ENCODE measurements around the gene IL3RA.
"Not testable (repeated sequence)": the region's sequence is repeated elsewhere in the genome, so short reads cannot be mapped to it uniquely, and the experiment has no call there.

Gene IL3RA

DNA sequence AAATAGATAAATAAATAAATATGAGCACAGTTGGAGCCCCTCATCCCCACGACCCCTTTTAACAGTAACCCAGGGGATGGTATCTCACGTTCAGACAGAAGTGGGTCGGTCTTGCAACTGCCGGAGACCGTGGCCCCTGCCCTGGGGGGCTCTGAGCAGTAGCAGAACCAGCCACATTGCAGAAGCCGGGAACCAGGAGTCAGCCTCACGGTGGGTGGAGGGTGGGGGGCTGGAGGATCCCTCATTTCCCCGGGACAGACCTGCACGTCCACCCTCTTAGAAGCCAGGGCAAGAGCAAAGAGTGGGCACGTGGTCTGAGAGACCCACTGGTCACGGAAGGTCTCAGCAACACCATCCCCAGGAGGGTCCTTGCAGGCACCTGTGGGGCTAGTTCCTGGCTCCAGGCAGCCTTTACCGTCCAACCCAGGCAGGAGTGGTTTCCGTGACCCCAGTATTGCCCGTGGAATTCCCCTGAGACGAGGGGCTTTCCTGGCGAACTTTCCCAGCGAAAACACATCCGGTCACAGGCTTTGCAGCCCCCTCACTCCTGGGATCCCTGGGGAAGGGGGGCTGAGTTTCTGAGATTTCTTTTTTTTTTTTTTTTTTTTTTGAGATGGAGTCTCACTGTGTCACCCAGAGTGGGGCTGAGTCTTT, 8.8 kb upstream of the IL3RA start:
- no peak for DNase-seq (ENCODE audit: extremely low read depth in 1 of 2, low read depth in 1 of 2)

DNA sequence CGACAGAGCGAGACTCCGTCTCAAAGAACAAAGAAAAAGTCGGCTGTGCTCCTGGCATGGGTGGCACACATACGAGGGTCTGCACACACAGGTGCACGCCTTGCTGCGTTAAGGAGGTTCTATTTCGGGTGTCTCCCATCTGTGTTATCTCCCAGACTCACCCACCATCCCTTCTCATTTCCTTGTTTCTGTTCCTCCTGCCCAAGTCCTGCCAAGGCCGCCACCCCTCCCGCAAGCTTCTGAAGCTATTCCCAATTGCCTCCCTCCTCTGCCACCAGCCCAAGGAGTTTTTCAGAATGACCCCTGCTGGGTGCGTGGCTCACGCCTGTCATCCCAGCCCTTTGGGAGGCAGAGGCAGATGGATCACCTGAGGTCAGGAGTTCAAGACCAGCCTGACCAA, 6.0 kb upstream of the IL3RA start:
- no peak for DNase-seq (ENCODE audit: extremely low read depth in 1 of 2, low read depth in 1 of 2)

DNA sequence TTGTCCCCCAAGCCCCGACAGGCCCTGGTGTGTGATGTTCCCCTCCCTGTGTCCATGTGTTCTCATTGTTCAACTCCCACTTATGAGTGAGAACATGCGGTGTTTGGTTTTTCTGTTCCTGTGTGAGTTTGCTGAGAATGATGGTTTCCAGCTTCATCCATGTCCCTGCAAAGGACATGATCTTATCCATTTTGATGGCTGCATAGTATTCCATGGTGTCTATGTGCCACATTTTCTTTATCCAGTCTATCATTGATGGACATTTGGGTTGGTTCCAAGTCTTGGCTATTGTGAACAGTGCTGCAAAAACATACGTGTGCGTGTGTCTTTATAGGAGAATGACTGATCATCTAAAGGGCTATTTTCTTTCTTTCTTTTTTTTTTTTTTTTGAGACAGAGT, 4.2 kb upstream of the IL3RA start:
- DNase-seq (ENCODE audit: extremely low read depth in 1 of 2, low read depth in 1 of 2) = not testable (repeated sequence)

DNA sequence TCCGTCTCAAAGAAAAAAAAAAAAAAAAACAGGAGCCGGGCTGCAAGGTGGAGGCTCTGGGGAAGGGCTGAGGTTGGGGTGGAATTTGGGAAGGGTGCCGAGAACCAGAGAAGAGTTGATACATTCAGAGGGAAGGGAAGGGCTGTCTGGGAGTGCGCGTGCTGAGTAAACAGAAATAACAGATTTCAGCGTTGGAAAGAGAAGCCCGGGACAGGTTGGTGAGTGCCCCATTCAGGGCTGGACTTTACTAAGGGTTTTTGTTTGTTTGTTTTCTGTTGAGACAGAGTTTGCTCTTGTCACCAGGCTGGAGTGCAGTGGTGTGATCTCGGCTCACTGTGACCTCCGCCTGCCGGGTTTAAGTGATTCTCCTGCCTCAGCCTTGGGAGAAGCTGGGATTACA, 1.7 kb upstream of the IL3RA start:
- DNase-seq (ENCODE audit: extremely low read depth in 1 of 2, low read depth in 1 of 2) = no peak

DNA sequence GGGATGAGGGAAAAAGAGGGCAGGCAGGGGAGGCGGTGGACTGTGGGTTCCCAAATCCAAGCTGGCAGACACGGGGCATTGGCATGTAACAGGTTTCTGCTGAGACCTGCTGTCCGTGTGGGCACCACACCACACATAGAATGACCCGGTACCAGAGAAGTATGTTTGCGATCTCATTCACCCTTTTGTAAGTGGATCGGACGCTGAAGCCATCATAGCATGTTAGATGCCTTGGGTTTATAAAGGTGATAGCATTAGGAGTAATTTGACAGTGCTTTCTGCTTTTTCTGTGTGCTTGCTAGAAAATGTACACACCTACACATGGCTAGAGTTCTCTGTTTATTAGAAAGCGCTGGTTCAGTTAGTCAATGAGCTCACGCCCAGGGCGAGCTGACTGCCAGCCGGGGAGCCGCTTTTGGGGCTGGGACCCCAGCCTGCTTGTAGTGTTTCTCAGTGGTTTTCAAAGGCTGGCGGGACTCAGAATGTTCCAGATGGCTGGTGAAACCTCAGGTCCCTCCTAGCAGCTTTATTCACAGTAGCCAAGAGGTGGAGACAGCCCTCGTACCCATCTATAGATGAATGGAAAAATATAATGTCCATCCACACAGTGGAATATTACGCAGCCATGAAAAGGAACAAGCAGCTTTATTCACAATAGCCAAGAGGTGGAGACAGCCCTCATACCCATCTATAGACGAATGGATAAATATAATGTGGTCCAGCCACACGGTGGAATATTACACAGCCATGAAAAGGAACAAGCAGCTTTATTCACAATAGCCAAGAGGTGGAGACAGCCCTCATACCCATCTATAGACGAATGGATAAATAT, 579 bp downstream of the IL3RA start:
- DNase-seq (ENCODE audit: extremely low read depth in 1 of 2, low read depth in 1 of 2) = no peak

DNA sequence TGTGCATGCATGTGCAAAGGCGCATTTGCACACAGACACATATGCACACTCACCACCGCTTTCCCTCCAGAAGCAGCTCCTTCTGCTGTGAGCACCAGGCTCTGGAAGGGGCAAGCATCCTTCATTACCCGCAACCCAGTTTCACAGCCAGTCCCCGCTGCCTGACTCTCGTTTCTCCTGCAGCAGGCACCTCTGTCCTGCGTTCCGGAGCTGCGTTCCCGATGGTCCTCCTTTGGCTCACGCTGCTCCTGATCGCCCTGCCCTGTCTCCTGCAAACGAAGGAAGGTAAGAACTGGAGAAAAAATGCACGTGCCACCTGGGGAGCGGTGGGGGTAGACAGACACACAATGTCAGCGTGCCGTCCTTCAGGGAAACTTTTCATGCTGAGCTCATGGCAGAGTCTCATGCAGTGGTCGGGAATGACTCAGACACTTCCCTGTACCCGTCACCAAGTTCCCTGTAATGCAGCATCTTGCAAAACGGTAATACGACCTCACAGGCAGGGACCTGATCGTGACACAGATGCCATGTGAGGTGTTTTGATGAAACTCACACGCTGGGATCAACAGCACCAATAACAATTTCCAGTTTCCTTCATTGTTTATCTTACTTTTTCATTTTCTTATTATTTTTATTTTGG, 5.1 kb downstream of the IL3RA start:
- DNase-seq (ENCODE audit: extremely low read depth in 1 of 2, low read depth in 1 of 2) = no peak

DNA sequence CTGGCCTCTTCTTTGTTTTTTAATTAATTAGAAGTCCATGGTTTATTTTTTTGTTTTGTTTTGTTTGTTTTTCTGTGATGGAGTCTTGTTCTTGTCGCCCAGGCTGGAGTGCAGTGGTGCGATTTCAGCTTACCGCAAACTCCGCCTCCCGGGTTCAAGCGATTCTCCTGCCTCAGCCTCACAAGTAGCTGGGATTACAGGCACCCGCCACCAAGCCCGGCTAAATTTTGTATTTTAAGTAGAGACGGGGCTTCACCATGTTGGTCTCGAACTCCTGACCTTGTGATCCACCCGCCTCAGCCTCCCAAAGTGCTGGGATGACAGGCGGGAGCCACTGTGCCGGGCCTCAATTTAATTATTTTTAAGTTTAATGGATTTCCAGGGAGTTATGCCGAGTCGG, 13.0 kb downstream of the IL3RA start:
- DNase-seq (ENCODE audit: extremely low read depth in 1 of 2, low read depth in 1 of 2) = not testable (repeated sequence)

DNA sequence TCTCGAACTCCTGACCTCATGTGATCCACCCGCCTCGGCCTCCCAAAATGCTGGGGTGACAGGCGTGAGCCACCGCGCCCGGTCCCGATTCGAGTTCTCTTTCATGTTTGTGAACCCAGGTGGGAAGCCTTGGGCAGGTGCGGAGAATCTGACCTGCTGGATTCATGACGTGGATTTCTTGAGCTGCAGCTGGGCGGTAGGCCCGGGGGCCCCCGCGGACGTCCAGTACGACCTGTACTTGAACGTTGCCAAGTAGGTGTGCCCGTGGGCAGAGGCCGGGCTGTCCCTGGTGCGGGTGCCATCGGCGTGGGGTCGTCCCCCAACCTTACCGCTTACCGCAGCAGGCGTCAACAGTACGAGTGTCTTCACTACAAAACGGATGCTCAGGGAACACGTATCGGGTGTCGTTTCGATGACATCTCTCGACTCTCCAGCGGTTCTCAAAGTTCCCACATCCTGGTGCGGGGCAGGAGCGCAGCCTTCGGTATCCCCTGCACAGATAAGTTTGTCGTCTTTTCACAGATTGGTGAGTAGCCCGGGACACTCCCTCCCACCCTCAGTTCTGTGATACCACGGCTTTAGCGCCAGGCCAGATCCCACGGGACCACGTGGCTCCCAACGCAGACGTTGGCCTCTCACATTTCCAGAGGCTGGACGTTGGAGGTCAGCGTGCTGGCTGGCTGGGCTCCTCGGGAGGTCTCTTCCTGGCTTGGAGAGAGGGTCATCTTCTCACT, 15.6 kb downstream of the IL3RA start:
- DNase-seq (ENCODE audit: extremely low read depth in 1 of 2, low read depth in 1 of 2) = no peak

DNA sequence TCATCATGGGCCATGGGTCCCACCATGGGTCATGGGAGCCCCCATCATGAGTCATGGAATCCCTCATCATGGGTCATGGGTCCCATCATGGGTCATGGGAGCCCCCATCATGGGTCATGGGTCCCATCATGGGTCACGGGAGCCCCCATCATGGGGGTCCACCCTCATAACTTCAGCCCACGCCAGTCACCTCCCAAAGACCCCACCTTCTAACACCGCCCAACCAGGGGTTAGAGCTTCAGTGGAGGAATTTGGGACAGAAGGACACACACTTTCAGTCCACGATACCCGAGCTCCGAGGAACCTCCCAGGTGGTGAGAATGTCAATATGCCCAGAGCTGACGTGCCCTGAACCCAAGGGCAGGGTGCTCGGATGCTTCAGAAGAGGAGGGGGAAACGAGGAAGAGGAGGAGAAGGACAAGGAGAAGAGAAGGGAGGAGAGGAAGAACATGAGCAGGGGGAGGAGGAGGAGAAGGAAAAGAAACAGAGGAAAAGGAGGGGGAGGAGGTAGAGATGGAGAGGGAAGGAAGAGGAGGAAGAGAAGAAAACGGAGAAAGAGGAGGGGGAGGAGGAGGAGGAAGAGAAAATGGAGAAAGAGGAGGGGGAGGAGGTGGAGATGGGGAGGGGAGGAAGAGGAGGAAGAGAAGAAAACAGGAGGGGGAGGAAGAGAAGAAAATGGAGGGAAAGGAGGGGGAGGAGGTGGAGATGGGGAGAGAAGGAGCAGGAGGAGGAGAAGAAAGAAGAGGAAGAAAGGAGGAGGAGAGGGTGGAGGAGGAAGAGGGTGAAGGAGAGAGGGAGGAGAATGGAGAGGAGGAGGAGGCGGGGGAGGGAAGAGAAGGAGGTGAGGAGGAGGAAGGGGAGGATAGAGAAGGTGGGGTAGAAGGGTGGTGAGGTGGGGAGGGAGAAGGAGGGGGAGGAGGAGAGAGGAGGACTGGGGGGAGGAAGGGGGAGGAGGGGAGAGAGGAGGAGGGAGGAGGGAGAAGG, 17.7 kb downstream of the IL3RA start:
- no peak for DNase-seq (ENCODE audit: extremely low read depth in 1 of 2, low read depth in 1 of 2)

DNA sequence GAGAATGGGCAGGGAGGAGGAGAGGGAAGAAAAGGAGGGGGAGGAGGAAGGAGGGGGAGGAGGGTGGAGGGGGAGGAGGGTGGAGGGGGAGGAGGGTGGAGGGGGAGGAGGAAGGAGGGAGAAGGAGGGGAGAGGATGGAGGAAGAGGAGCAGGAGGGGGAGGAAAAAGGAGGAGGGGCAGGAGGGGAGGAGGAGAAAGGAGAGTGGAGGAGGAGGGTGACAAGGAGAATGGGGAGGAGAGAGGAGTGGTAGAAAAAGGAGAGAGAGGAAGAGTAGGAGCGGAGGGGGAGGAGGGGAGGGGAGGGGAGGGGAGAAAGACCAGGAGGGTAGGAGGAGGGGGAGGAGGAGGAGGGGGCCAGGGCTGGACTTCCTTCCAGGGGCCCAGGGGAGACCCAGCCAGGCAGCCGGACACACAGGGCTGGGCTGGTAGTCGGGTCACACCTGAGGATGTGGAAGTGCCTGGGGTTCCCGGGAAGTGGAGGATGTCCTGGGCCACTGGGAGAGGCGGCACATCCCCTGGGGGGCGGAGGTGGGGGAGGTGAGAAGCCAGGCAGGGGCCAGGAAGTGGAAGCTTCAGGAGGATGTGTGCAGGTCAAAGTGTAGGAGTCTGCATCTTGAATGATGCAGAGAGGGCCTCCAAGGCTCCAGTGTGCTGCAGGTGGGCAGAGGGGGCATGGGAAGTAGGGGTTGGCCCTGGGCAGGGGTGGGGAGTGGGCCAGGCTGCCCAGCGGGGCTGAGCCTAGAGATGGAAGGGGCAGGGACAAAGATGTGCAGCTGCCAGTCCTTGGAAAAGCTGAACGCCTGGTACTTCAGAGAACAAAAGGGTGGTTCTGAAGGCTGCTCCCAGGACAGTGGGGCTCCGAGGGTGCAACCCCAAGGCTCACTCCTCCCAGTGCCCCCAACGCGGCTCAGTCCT, 18.8 kb downstream of the IL3RA start:
- no peak for DNase-seq (ENCODE audit: extremely low read depth in 1 of 2, low read depth in 1 of 2)

DNA sequence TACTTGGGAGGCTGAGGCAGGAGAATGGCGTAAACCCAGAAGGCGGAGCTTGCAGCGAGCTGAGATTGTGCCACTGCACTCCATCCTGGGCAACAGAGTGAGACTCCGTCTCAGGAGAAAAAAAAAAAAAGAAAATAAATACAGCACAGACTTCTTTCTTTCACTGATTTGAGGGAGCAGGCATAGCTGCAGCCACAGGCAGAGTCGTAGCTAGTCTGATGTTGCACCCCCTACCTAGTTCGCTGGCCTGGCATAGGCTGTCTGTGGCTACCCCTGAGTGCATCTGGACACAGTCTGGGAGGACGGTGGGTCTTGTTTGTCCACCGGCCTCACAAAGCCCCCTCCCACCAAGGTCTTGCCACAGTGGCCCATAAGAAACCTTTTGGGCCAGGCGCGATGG, 21.4 kb downstream of the IL3RA start:
- DNase-seq (ENCODE audit: extremely low read depth in 1 of 2, low read depth in 1 of 2) = no peak

DNA sequence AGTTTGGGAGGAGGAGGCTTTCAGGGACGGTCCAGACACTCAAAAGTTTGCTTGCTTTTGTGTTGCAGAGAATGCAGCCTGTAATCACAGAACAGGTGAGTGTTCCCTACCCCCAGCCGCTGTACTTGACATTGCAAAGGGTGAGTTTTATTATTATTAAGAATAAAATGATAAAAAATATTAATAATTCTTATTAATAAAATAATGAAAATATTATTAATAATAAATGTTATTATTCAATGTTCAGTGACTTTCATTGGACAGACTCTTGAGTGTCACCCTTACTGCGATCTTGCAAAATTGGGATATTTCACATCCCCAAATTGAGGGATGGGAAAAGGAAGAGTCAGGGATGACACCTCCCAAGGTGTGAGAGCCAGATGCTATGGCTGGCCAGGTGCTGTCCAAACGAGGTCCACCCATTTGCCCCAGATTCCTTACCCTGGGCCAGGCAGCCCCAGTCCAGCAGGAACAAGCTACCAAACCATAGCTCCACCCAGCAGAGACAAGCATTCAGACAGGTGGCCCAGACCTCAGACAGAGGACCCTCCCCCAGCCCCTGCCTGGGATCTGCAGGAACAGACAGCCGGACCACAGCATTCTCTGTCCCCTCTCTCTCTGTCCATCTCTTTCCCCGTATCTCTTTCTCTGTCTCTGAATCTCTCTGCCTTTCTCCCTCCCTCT, 22.4 kb downstream of the IL3RA start:
- DNase-seq (ENCODE audit: extremely low read depth in 1 of 2, low read depth in 1 of 2) = no peak

DNA sequence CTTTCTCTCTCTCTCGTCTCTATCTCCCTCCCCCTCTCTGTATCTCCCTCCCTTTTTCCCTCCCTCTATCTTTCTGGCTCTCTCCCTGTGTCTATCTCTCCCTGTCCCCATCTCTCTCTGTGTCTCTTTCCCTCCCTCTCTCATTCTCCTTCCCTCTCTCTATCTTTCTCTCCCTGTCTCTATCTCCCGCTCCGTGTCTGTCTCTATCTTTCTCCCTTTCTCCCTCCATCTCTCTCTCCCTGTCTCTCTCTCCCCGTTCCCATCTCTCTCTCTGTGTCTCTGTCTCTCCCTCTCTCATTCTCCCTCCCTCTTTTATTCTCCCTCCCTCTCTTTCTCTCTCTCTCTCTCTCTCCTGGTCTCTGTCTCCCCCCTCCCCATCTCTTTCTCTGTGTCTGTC, 22.9 kb downstream of the IL3RA start:
- no peak for DNase-seq (ENCODE audit: extremely low read depth in 1 of 2, low read depth in 1 of 2)

DNA sequence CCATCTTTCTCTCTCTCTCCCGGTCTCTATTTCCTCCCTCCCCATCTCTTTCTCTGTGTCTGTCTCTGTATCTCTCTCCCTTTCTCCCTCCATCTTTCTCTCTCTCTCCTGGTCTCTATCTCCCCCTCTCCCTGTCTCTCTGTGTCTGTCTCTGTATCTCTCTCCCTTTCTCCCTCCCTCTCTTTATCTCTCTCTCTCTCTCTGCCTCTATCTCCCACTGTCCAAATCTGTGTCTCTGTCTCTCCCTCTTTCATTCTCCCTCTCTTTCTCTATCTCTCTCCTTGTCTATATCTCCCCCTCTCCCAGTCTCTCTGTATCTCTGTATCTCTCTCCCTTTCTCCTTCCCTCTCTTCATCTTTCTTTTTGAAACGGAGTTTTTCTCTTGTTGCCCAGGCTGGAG, 23.6 kb downstream of the IL3RA start:
- DNase-seq (ENCODE audit: extremely low read depth in 1 of 2, low read depth in 1 of 2) = no peak

DNA sequence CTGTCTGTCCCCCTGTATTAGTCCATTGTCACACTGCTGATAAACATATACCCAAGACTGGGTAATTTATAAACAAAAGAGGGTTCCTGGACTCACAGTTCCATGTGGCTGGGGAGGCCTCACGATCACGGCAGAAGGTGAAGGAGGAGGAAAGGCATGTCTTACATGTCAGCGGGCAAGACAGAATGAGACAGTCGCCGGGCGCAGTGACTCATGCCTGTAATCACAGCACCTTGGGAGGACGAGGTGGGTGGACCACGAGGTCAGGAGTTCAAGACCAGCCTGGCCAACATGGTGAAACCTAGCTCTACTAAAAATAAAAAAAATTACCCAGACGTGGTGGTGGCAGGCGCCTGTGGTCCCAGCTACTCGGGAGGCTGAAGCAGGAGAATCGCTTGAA, 24.7 kb downstream of the IL3RA start:
- no peak for DNase-seq (ENCODE audit: extremely low read depth in 1 of 2, low read depth in 1 of 2)

DNA sequence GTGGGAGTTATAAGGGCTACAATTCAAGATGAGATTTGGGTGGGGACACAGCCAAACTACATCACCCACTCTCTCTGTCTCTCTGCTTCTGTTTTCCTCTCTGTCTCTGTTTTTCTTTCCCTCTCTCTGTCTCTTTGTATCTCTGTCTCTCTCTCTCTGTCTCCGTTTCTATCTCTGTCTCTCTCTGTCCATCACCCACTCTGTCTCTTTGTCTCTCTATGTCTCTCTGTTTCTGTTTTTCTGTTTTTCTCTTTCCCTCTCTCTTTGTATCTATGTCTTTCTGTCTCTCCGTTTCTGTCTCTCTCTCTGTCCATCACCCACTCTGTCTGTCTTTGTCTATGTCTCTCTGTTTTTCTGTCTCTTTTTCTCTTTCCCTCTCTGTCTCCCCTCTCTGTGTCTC, 25.3 kb downstream of the IL3RA start:
- DNase-seq (ENCODE audit: extremely low read depth in 1 of 2, low read depth in 1 of 2) = no peak

DNA sequence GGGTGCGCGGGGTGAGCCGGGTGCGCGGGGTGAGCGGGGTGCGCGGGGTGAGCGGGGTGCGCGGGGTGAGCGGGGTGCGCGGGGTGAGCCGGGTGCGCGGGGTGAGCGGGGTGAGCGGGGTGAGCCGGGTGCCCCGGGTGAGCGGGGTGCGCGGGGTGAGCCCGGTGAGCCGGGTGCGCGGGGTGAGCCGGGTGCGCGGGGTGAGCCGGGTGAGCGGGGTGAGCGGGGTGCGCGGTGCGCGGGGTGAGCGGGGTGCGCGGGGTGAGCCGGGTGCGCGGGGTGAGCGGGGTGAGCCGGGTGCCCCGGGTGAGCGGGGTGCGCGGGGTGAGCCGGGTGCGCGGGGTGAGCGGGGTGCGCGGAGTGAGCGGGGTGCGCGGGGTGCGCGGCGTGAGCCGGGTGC, 29.8 kb downstream of the IL3RA start:
- not testable (repeated sequence) for DNase-seq (ENCODE audit: extremely low read depth in 1 of 2, low read depth in 1 of 2)

DNA sequence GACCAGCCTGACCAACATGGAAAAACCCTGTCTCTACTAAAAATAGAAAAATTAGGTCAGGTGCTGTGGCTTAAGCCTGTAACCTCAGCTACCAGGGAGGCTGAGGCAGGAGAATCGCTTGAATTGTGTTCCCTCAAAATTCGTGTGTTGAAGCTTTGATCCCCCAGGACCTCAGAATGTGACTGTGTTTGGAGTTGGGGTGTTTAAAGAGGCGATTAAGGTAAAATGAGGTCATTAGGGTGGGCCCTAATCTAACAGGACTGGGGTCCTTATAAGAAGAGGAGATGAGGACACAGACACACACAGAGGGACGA, 31.8 kb downstream of the IL3RA start:
- no peak for DNase-seq (ENCODE audit: extremely low read depth in 1 of 2, low read depth in 1 of 2)

DNA sequence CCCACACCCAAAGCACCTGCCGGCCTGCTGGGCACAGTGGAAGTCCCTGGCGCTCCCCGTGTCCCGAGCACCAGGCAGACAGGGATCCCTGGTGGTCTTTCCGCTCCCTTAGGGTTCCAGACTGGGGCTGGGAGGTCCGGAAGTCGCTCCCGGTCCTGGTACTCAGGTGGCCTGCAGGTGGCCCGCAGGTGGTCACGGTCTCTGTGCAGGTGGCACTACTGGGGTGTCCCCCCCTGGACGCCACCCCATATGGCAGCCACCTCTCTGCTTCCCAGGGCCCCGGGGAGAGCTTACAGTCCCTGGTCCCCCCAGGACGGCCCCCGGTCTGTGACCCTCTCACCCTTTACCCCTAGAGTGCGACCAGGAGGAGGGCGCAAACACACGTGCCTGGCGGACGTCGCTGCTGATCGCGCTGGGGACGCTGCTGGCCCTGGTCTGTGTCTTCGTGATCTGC, 41.7 kb downstream of the IL3RA start:
- no peak for DNase-seq (ENCODE audit: extremely low read depth in 1 of 2, low read depth in 1 of 2)
